ENCODE data around the gene DAP.

The DAP gene

GRCh38 chr5:10678244-10678643 lies 82.8 kb downstream of the DAP start:
- no peak for TF ChIP-seq CTCF (IDR thresholded peaks at IDR 0.05)
- no peak for DNase-seq (ENCODE audit: low spot score)
- H3K4me3 ChIP-seq, result no peak overlapping the region
- no peak overlapping the region for H3K27ac ChIP-seq

- no peak overlapping the region for H3K27ac ChIP-seq
- DNase-seq (ENCODE audit: low spot score), result no peak
- no peak overlapping the region for H3K4me3 ChIP-seq
- TF ChIP-seq CTCF (IDR thresholded peaks at IDR 0.05), result no peak
Observed at GRCh38 chr5:10677533-10677932, 83.5 kb downstream of the DAP start.

GRCh38 chr5:10676946-10677345 lies 84.1 kb downstream of the DAP start:
- TF ChIP-seq CTCF (IDR thresholded peaks at IDR 0.05), result no peak
- H3K27ac ChIP-seq, result no peak overlapping the region
- DNase-seq (ENCODE audit: low spot score), result no peak
- no peak overlapping the region for H3K4me3 ChIP-seq

- no peak for DNase-seq (ENCODE audit: low spot score)
- TF ChIP-seq CTCF (IDR thresholded peaks at IDR 0.05), result no peak
- H3K4me3 ChIP-seq, result no peak overlapping the region
- H3K27ac ChIP-seq, result no peak overlapping the region
Observed at GRCh38 chr5:10676224-10676623, 84.8 kb downstream of the DAP start.

- no peak overlapping the region for H3K4me3 ChIP-seq
- no peak for DNase-seq (ENCODE audit: low spot score)
- TF ChIP-seq CTCF (IDR thresholded peaks at IDR 0.05), result no peak
Observed at GRCh38 chr5:10675177-10675700, 85.8 kb downstream of the DAP start.

GRCh38 chr5:10674582-10674981 lies 86.5 kb downstream of the DAP start:
- Histone ChIP-seq H3K4me3 (no peak overlapping the region), H3K27ac (no peak overlapping the region)
- peak; percentile 65 for DNase-seq (ENCODE audit: low spot score)
- TF ChIP-seq CTCF (IDR thresholded peaks at IDR 0.05), result no peak

More at GRCh38 chr5:10675177-10675700, 85.8 kb downstream of the DAP start:
- no peak overlapping the region for H3K27ac ChIP-seq

- TF ChIP-seq CTCF (IDR thresholded peaks at IDR 0.05), result no peak
- no peak overlapping the region for H3K4me3 ChIP-seq
- DNase-seq (ENCODE audit: low spot score), result no peak
- no peak overlapping the region for H3K27ac ChIP-seq
Observed at GRCh38 chr5:10674096-10674495, 86.9 kb downstream of the DAP start.

All from coronary artery (tissue), 2 donors.